Small intestine (tissue), 16 donors: Measurements from ENCODE around the gene PADI2. TPM values are rescaled to one million over a fixed set of nuclear protein-coding genes. Genes with fewer than 3 reads are reported as not detected.

ENCODE experiments used
- DNase-seq, 2 donors: peaks; one replicate each; pipeline versions ENCODE4 v3.0.0 to v3.0.0-alpha.2; 2013
- FAIRE-seq: peaks from 2 replicates; lab custom pipeline; 2012; peaks lifted over from hg19 to GRCh38; lab: Jason Lieb, UNC
- H3K27ac ChIP-seq, 3 donors: one replicate each; pipeline ENCODE4 v1.5.1; 2013; ENCODE audit warnings: low read length in 2 of 3, mild to moderate bottlenecking in 2 of 3, control low read depth in 1 of 3, inconsistent platforms in 1 of 3, low read depth in 1 of 3, moderate library complexity in 1 of 3
- H3K27me3 ChIP-seq, 3 donors: one replicate each; pipeline ENCODE4 v1.6.1; 2013; ENCODE audit warnings: low read length in 3 of 3, inconsistent platforms in 1 of 3; ENCODE audit not compliant: control insufficient read depth in 3 of 3, insufficient read depth in 3 of 3
- H3K36me3 ChIP-seq, 3 donors: one replicate each; pipeline ENCODE4 v1.6.1; 2013; ENCODE audit warnings: low read length in 3 of 3, inconsistent platforms in 1 of 3, low read depth in 1 of 3, mild to moderate bottlenecking in 1 of 3, moderate library complexity in 1 of 3; ENCODE audit not compliant: control insufficient read depth in 3 of 3, insufficient read depth in 2 of 3
- H3K4me1 ChIP-seq, 3 donors: one replicate each; pipeline ENCODE4 v1.6.1; 2013; ENCODE audit warnings: low read length in 2 of 3, inconsistent platforms in 1 of 3, low read depth in 1 of 3, mild to moderate bottlenecking in 1 of 3, moderate library complexity in 1 of 3; ENCODE audit not compliant: control insufficient read depth in 3 of 3, insufficient read depth in 2 of 3
- H3K4me3 ChIP-seq, 3 donors: one replicate each; pipeline ENCODE4 v1.5.1; 2013; ENCODE audit warnings: low read length in 3 of 3, control low read depth in 1 of 3, inconsistent platforms in 1 of 3, low read depth in 1 of 3, mild to moderate bottlenecking in 1 of 3, moderate library complexity in 1 of 3
- H3K9me3 ChIP-seq, 2 donors: one replicate each; pipeline ENCODE4 v1.6.1; 2013; ENCODE audit warnings: low read depth in 1 of 2, low read length in 1 of 2; ENCODE audit not compliant: control insufficient read depth in 2 of 2, insufficient read depth in 1 of 2
- WGBS, 3 donors: extraction: QIAGEN DNeasy Blood & Tissue Kit; methylation state at CpG; one replicate each; pipeline ENCODE4 v1.1.7; 2013; 5-methylcytosine and 5-hydroxymethylcytosine counted together
- long read RNA-seq, 10 donors: transcript quantifications; one replicate each; lab custom pipeline, GENCODE V29; 2026
- polyA plus RNA-seq, 4 donors: library from polyadenylated mRNA; stranded (reverse) in 3 of 4; unstranded in 1 of 4; fragments of 200-250 nt in 3 of 4; fragments of 120-200 nt in 1 of 4; gene quantifications; one replicate each; pipeline versions ENCODE4 v1.2.1 to v1.2.3, GENCODE V29; 2013
- donor health status: healthy with polysubstance abuse.
- donor health status: control.
- donor health status: control.
- donor health status: Bipolar disorder and iron deficiency.
- donor health status: healthy.

Gene PADI2
- polyA plus RNA-seq = 10 to 100 TPM in 1 of 4 donors, under 1 TPM in 2, not detected in 1; 0.28 to 95.2 (median 0.54) TPM
- long read RNA-seq, donor 1 = 0 reads
- long read RNA-seq, donor 2, full-length matches to known transcripts = 1 of 1 reads
- long read RNA-seq, donor 2, partial matches to known transcripts = 0 of 1 reads
- long read RNA-seq, donor 2, other reads (novel, unspliced or antisense) = 0 of 1 reads
- long read RNA-seq, donor 3, full-length matches to known transcripts = 1 of 1 reads
- long read RNA-seq, donor 3, partial matches to known transcripts = 0 of 1 reads
- long read RNA-seq, donor 3, other reads (novel, unspliced or antisense) = 0 of 1 reads
- long read RNA-seq, donor 4 = 0 reads
- long read RNA-seq, donor 5 = 0 reads
- long read RNA-seq, donor 6 = 0 reads
- long read RNA-seq, donor 7 = 0 reads
- long read RNA-seq, donor 8 = 0 reads
- long read RNA-seq, donor 9 = 0 reads
- long read RNA-seq, donor 10, full-length matches to known transcripts = 7 of 7 reads
- long read RNA-seq, donor 10, partial matches to known transcripts = 0 of 7 reads
- long read RNA-seq, donor 10, other reads (novel, unspliced or antisense) = 0 of 7 reads

DNA sequence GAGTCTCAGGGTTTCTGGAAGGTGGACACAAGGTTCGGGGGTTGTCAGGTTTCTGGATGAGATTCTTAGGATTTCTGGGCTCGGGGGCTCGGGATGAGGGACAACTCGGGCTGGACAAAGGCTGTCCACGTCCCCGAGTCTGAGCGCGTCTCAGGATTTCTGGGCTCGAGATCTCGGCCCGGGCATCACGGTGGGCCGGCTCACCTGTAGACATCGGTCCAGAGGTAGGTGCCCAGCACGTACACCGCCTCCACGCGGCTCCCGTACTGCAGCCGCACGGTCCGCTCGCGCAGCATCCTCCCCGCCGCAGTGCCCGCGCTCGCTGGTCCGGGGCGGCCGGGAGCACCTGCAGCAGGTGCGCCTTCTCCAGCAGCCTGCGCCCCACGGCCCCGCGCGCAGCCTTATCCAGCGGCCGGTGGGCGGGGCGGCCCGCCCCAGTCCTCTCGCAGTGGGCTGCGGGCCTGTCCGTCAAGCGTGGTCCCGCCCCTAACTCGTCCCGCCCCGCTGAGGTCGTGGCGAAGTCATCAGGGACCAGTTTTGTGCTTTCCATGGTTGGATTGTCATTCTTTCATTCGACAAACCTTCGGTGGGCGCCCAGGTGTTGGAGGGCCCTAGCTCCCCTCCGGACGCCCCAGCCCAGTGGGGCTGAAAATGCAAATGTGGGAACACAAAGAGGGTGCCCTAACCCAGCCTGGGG, at the start of gene PADI2:
PADI2 (minus strand) TSS at position 376 of the 697 bp plus-strand sequence; CDS start at position 296, 80 bp downstream.
- H3K4me1 ChIP-seq = peaks cover 0 to 40% (median 0%) of the 10 kb centered on the region in 3 donors
- H3K27ac ChIP-seq = no peak within 1 kb of the TSS
- peak within 1 kb of the TSS; percentile 18 to 32 (median 24) for H3K4me3 ChIP-seq
- no peaks in the 10 kb centered on the region for H3K36me3 ChIP-seq
- no peaks in the 10 kb centered on the region for H3K9me3 ChIP-seq
- 1 to 2% (median 2%) methylated on average over 55 to 58 of the region's 58 CpGs for WGBS, 3 donors
- DNase-seq (peak; percentile 61 to 92), FAIRE-seq (no peak)
- peaks cover 0 to 14% (median 5%) of the 10 kb centered on the region in 3 donors for H3K27me3 ChIP-seq

DNA sequence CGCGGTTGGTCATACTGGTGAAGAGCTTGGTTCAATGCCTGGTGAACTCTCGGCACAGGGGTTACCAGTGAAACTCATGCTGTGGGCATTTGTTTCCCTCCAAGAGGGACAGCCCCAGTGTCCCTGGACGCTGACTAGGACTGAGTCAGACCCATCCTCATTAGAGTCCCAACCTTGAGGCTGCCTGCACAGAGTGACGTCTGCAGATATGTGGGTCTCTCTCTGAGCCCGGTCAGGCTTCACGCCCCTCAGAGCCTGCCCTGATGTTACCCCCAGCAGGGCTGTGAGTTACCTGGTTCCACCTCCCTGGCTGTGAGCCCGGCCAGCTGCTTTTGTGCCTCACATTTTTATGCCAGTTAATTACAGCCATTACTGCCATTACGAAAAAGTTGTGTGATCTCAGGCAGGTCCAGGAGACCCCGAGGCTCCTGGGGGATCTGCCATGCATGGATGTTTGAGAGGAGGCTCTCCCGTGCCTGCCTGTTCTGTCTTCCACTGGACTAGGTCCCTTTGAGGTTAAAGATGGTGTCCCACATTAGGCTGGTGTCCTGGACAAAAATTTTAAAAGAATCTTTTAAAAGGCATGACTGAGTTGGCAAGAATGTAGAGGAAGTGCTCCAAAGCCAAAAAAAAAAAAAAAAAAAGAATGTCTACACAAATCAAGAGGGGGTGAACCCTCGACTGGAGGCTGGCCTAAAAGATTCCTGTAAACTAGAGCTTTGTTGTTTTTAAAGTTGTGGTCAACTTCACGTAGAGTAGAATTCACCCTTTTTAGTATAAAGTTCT, 49.0 kb upstream of the PADI2 start:
- H3K27ac ChIP-seq = no peak overlapping the region
- FAIRE-seq = no peak
- 35 to 62% (median 43%) methylated on average over 13 of the region's 13 CpGs for WGBS, 3 donors

DNA sequence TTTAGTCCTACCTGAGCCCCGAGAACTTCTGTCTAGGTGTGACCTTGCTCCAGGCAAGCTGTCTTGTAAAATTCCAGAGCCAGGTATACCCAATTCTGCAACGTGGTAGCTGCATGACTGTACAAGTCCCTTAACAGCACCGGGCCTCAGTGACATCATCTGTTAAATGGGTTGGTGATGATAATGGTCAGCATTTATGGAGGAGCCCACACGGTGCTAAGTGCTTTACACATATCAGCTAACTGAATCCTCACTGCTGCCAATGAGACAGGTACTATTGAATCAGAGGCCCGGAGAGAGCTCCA, 48.5 kb upstream of the PADI2 start:
- no peak overlapping the region for H3K4me3 ChIP-seq
- no peaks in the 10 kb centered on the region for H3K9me3 ChIP-seq
- 58 to 76% (median 64%) methylated on average over 5 of the region's 5 CpGs for WGBS, 3 donors
- FAIRE-seq (no peak), DNase-seq (no peak)
- H3K27me3 ChIP-seq = peaks cover 0 to 3% (median 0%) of the 10 kb centered on the region in 3 donors
- no peak overlapping the region for H3K27ac ChIP-seq
- H3K36me3 ChIP-seq = no peaks in the 10 kb centered on the region
- no peaks in the 10 kb centered on the region for H3K4me1 ChIP-seq

More for the DNA sequence above, 49.0 kb upstream of the PADI2 start:
- peaks cover 0 to 3% (median 0%) of the 10 kb centered on the region in 3 donors for H3K27me3 ChIP-seq
- DNase-seq = no peak
- H3K4me3 ChIP-seq = no peak overlapping the region
- no peaks in the 10 kb centered on the region for H3K4me1 ChIP-seq
- no peaks in the 10 kb centered on the region for H3K36me3 ChIP-seq
- H3K9me3 ChIP-seq = no peaks in the 10 kb centered on the region

DNA sequence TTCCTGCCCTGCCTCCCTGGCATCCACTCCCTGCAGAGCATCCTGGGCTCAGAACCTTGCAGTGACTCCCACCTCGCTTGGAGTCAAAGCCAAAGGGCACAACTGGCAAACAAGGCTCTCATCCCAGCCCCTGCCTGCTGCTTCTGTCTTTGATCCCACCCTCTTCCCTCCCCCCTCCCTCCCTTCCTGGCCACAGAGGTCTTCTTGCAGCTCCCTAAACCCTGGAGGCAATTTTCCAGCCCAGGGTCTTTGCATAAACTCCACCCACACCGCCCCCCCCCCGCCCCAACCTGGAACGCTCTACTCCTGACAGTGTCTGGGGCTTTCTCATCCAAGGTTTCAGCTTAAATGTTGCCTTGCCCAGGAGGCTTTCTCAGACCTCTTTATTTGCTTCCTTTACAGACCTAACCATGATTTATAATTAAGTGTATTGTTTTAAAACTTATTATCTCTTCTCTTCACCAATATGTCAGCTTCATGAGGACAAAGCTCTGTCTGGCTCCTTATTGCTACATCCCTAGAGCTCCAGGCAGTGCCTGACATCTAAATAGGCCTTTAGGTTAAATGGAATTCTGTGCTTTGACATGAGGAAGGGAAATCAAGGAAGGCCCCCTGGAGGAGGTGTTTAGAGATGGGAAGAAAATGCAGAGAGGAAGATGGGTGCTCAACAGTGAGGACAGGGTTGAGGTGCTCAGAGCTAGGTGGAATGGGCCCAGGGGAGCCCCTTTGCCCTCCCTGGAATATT, 48.0 kb upstream of the PADI2 start:
- H3K27me3 ChIP-seq = peaks cover 0 to 3% (median 0%) of the 10 kb centered on the region in 3 donors
- no peak overlapping the region for H3K27ac ChIP-seq
- 28 to 35% (median 29%) methylated on average over 4 of the region's 4 CpGs for WGBS, 3 donors
- no peak overlapping the region for H3K4me3 ChIP-seq
- H3K9me3 ChIP-seq = no peaks in the 10 kb centered on the region
- H3K4me1 ChIP-seq = no peaks in the 10 kb centered on the region
- FAIRE-seq = no peak
- DNase-seq = no peak
- no peaks in the 10 kb centered on the region for H3K36me3 ChIP-seq

DNA sequence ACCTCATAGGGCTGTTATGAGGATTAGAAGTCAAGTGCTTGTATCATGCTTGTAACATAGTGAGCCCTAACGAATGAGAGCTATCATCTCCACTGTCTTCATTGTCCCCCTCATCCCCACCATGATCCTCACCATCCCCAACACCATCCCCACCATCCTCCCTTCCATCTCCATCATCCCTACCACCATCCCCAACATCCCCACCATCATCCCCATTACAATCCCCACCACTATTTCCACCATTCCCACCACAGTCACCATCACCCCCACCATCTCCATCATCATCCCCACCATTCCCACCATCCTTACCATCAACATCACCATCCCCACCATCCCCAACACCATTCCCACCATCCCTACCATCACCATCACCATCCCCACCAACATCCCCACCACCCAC, 46.6 kb upstream of the PADI2 start:
- DNase-seq (no peak), FAIRE-seq (no peak)
- H3K4me1 ChIP-seq = no peaks in the 10 kb centered on the region
- no peaks in the 10 kb centered on the region for H3K9me3 ChIP-seq
- peaks cover 0 to 3% (median 0%) of the 10 kb centered on the region in 3 donors for H3K27me3 ChIP-seq
- WGBS, 3 donors = 50 to 76% (median 63%) methylated on average over 1 of the region's 1 CpG
- no peaks in the 10 kb centered on the region for H3K36me3 ChIP-seq
- no peak overlapping the region for H3K27ac ChIP-seq
- no peak overlapping the region for H3K4me3 ChIP-seq

DNA sequence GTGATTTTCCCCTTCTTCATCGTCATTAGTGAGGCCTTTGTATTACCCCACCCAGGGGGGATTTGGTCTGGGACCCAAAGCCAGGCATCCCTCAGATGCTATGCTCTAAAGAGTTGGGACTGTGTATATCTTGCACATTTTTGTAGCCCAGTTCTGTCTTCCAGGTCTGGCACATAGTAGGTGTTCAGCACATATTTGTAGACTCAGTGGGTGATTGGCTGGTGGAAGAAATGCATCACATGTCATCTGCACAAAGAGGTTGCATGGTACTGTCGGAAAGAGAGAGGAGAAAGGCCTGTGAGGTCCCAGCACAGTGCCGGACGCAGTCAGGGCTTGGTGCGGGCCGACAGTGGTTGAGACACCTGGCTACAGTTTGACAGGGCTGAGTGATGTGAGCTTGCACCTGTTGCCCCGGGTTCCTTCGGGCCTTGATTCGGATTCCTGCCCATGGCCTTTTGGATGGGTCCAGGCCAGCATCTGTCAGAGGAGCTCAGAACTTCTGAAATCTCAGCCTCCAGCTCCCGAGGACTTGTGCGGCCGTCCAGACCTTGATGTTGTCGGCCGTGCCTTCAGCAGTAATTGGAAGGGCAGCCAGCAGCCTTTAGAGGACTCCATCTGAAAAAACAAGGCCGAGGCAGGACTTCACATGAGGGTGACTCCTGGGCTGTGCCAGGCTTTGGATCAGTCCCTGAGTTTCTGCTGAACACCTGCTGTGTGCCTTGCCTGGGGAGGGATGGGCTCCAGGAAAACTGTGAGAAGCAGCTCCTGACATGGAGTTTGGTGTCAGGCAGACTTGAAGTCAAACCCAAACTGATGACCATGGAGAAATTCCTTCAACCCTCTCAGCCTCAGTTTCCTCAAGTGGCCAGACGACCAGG, 44.8 kb upstream of the PADI2 start:
- Histone ChIP-seq H3K27me3 (peaks cover 0 to 3% (median 0%) of the 10 kb centered on the region in 3 donors), H3K4me3 (no peak overlapping the region), H3K4me1 (no peaks in the 10 kb centered on the region), H3K27ac (no peak overlapping the region), H3K36me3 (no peaks in the 10 kb centered on the region), H3K9me3 (no peaks in the 10 kb centered on the region)
- FAIRE-seq = no peak
- DNase-seq = no peak
- WGBS, 3 donors = 70 to 77% (median 75%) methylated on average over 16 of the region's 16 CpGs

DNA sequence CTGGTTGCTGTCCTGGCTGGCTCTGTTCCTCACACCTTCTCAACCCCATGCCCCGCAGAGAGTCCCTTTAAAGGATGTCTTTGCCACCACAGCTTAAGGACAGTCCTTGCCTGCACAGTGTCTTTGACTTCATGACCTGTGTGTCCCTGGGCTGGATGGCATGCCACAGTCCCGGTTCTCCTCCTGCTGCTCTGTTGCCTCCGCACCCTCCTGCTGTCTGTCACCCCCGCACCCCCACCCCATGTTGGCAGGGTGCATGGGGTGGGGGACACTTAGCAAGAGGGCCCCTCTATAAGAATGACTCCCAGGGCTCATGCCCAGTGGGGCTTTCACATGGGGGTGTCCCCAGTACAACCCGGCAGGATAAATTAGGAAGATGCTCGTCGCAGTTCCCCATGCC, 44.1 kb upstream of the PADI2 start:
- FAIRE-seq = no peak
- peaks cover 0 to 3% (median 0%) of the 10 kb centered on the region in 3 donors for H3K27me3 ChIP-seq

More for the DNA sequence above, 44.1 kb upstream of the PADI2 start:
- WGBS, 3 donors = 91 to 96% (median 95%) methylated on average over 7 of the region's 7 CpGs
- no peaks in the 10 kb centered on the region for H3K36me3 ChIP-seq
- no peak for DNase-seq
- H3K4me3 ChIP-seq = no peak overlapping the region
- no peak overlapping the region for H3K27ac ChIP-seq
- H3K4me1 ChIP-seq = no peaks in the 10 kb centered on the region
- H3K9me3 ChIP-seq = no peaks in the 10 kb centered on the region
